MM.1S (cell line): ENCODE measurements around the gene RCC2.

Experiments used
- CTCF ChIP-seq: fragments of 300-600 bp; sonication (generic); IDR thresholded peaks from 2 replicates; pipeline ENCODE4 v1.5.1; 2016; ENCODE audit warnings: antibody characterized with exemption, low read length, mixed read lengths
- EZH2 ChIP-seq: fragments of 300-600 bp; sonication (generic); optimal IDR thresholded peaks from 2 replicates; pipeline ENCODE3; 2017; ENCODE audit warnings: low read depth, mild to moderate bottlenecking, antibody characterized with exemption, low read length, mixed read lengths

GRCh38 chr1:17420391-17420918 is 19.0 kb downstream of the RCC2 start:
- TF ChIP-seq CTCF (no peak), EZH2 (no peak)
